DOHH2 (cell line): ENCODE data around the gene SNRPA.
"Not testable (repeated sequence)": the region's sequence is repeated elsewhere in the genome, so short reads cannot be mapped to it uniquely, and the experiment has no call there.

Experiments used
- CTCF ChIP-seq: fragments of 200-600 bp; sonication (generic); IDR thresholded peaks from one replicate; pipeline ENCODE4 v1.5.1; 2014; ENCODE audit warnings: antibody characterized with exemption, mild to moderate bottlenecking, low read depth, low read length; ENCODE audit not compliant: poor library complexity, severe bottlenecking
- EZH2phosphoT487 ChIP-seq: fragments of 200-600 bp; sonication (generic); IDR thresholded peaks from 2 replicates; pipeline ENCODE4 v1.6.1; 2017; ENCODE audit warnings: borderline replicate concordance, mild to moderate bottlenecking, antibody characterized with exemption, low read length, moderate library complexity, mixed read lengths

GRCh38 chr19:40812571-40812970 lies 61.6 kb downstream of the SNRPA start:
- TF ChIP-seq CTCF, EZH2phosphoT487: not testable (repeated sequence)
